Activated naive CD8-positive, alpha-beta T cell (primary cell): ENCODE results near the gene ZNF821.
A peak's percentile ranks its signal among the peaks of the same experiment; 100 is the strongest.
"Not testable (repeated sequence)": the region's sequence is repeated elsewhere in the genome, so short reads cannot be mapped to it uniquely, and the experiment has no call there.

Experiments used
- H3K27ac Mint-ChIP-seq: one replicate; pipeline ENCODE4 v1.8.0; 2021; ENCODE audit warnings: mixed read lengths
- H3K27me3 Mint-ChIP-seq: one replicate; pipeline ENCODE4 v1.8.0; 2021; ENCODE audit warnings: mixed read lengths
- H3K36me3 Mint-ChIP-seq: one replicate; pipeline ENCODE4 v1.8.0; 2021; ENCODE audit warnings: mixed read lengths
- H3K4me1 Mint-ChIP-seq: one replicate; pipeline ENCODE4 v1.8.0; 2021; ENCODE audit warnings: low read depth, mixed read lengths
- H3K4me3 Mint-ChIP-seq: one replicate; pipeline ENCODE4 v1.8.0; 2021; ENCODE audit warnings: mild to moderate bottlenecking, mixed read lengths
- H3K9me3 Mint-ChIP-seq: one replicate; pipeline ENCODE4 v1.8.0; 2021; ENCODE audit warnings: low read depth, mixed read lengths

Gene ZNF821

DNA sequence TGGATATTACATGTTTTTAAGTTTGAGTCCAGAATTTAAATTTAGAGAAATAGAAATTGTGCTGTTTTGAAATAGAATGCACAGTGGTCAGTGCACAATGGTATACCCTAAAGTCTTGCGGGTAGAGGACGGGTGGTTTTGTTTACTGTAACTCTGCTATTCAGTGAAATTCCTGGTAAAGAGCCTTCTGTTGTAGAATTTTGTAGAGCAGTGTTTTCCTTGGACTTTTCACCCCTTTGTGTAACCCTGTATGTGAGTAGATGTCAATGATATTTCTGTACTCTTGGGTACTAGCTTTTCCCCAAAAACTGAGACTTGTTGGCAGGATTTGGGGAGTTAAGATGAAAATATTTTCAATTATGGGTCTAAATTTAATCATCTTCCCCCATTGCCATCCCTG lies 30.8 kb upstream of the ZNF821 start:
- Mint-ChIP-seq H3K27me3 (no peaks in the 10 kb centered on the region), H3K27ac (peak overlapping the region; percentile 76), H3K4me3 (no peak overlapping the region), H3K36me3 (peaks cover 24% of the 10 kb centered on the region), H3K9me3 (no peaks in the 10 kb centered on the region), H3K4me1 (peaks cover 68% of the 10 kb centered on the region)

DNA sequence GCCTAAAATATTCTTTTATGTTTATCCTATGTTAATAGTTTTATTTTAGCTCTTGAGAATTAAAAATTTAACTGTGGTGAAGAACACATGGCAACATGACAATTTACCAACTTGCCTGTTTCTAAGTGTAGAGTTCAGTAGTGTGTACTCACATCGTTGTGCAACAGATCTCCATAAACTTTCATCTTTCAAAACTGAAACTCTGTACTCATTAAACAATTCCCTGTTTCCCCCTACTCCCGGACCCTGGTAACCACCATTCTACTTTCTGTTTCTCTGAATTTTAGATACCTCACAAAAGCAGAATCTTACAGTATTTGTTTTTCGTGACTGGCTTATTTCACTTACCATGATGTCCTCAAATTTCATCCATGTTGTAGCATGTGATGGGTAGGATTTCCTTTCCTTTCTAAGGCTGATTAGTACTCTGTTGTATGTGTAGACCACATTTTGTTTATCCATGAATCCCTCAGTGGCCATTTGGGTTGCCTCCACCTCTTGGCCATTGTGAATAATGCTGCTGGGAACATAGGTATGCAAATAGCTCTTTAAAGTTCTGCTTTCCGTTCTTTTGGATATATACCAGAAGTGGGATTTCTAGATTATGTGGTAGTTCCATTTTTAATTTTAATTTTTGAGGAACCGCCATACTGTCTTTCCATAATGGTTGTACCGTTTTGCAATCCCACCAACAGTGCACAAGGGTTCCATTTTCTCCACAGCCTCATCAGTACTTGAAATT lies 28.7 kb upstream of the ZNF821 start:
- Mint-ChIP-seq H3K36me3 (peaks cover 17% of the 10 kb centered on the region), H3K9me3 (no peaks in the 10 kb centered on the region), H3K27ac (peak overlapping the region; percentile 70), H3K4me1 (peaks cover 82% of the 10 kb centered on the region), H3K4me3 (no peak overlapping the region), H3K27me3 (no peaks in the 10 kb centered on the region)

DNA sequence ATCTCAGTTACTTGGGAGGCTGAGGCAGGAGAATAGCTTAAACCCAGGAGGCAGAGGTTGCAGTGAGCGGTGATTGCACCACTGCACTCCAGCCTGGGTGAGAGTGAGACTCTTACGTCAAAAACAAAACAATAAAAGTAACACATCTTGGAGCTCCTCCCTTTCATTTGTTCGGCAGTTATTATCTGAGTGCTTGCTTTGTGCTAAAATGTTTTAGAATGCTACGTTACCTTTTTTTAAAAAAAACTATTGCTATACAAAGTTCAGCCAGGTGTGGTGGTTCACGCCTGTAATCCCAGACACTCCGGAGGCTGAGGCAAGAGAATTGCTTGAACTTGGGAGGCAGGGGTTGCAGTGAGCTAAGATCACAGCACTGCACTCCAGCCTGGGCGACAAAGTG lies 27.1 kb upstream of the ZNF821 start:
- no peaks in the 10 kb centered on the region for H3K9me3 Mint-ChIP-seq
- no peak overlapping the region for H3K4me3 Mint-ChIP-seq
- H3K27me3 Mint-ChIP-seq, result no peaks in the 10 kb centered on the region
- no peak overlapping the region for H3K27ac Mint-ChIP-seq
- peaks cover 82% of the 10 kb centered on the region for H3K4me1 Mint-ChIP-seq
- H3K36me3 Mint-ChIP-seq, result peaks cover 10% of the 10 kb centered on the region

DNA sequence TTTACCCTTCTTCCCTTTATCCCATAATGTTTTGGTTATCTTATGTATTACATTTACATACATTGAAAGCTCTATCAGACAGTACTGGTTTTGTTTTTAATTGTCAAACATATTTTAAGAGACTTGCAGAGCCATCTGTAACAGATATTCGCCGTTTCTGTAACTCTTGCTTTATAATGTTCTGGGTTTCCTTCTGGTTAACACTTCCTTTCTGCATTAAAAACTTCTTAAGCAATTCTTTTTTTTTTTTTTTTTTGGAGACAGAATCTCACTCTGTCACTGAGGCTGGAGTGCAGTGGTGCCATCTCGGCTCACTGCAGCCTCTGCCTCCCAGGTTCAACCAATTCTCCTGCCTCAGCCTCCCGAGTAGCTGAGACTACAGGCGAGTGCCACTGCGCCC lies 21.8 kb upstream of the ZNF821 start:
- H3K27ac Mint-ChIP-seq, result peak overlapping the region; percentile 81
- not testable (repeated sequence) for H3K36me3 Mint-ChIP-seq, H3K9me3 Mint-ChIP-seq, H3K27me3 Mint-ChIP-seq
- H3K4me1 Mint-ChIP-seq, result peaks cover 81% of the 10 kb centered on the region
- peak overlapping the region; percentile 66 for H3K4me3 Mint-ChIP-seq

DNA sequence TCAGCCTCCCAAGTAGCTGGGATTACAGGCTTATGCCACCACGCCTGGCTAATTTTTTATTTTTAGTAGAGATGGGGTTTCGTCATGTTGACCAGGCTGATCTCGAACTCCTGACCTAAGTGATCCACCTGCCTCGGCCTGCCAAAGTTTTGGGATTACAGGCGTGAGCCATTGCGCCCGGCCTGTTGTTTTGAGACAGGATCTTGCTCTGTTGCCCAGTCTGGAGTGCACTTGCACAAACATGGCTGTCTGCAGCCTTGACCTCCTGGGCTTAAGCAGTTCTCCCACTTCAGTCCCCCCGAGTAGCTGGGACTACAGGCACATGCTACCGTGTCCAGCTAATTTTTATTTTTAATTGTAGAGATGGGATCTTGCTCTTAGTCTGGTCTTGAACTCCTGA lies 20.3 kb upstream of the ZNF821 start:
- Mint-ChIP-seq H3K4me1 (peaks cover 81% of the 10 kb centered on the region), H3K9me3 (no peaks in the 10 kb centered on the region), H3K4me3 (peak overlapping the region; percentile 51), H3K27me3 (no peaks in the 10 kb centered on the region), H3K36me3 (no peaks in the 10 kb centered on the region), H3K27ac (peak overlapping the region; percentile 70)

DNA sequence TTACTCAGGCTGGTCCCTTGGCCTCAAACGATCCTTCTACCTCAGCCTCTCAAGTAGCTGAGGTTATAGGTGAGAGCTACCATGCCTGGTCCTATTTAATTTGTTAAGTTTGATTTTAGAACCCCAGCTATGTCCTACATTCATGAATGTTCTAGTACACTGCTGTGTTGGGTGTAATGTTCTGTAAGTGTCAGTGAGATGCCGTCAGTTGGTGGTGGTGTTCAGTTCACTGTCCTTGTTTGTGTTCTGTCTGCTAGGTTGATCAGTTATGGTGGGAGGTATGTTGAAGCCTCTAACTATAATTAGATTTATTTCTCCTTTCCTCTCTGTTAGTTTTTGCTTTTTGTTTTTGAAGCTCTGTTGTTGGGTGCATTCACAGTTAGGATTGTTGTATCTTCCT lies 19.6 kb upstream of the ZNF821 start:
- Mint-ChIP-seq H3K4me1 (peaks cover 79% of the 10 kb centered on the region), H3K9me3 (no peaks in the 10 kb centered on the region), H3K27ac (peak overlapping the region; percentile 11), H3K4me3 (peak overlapping the region; percentile 48), H3K36me3 (no peaks in the 10 kb centered on the region), H3K27me3 (no peaks in the 10 kb centered on the region)

DNA sequence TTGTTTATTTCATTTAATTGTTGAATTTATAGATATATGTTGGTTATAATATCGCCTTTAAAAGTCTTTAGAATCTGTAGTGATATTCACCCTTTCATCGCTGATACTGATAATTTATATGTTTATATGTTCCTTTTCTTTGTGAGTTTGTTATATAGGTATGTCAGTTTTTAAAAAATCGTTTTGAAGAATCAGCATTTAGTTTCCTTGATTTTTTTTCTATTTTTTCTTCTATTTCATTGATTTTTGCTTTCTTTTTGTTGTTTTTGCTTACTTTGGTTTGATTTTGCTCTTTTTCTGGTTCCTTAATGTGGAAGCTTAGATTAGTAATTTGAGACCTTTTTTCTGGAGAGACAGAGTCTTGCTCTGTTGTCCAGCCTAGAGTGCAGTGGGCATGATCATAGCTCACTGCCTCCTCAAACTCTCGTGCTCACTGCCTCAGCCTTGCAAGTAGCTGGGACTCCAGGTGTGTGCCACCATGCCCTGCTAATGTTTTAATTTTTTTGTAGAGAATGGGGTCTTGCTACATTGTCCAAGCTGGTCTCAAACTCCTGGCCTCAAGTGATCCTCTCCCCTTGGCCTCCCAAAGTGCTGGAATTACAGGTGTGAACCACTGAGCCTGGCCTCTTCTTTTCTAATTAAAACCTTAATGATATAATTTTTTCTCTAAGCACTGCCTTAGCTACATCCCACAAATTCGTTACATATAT lies 18.8 kb upstream of the ZNF821 start:
- Mint-ChIP-seq H3K27ac (peak overlapping the region; percentile 85), H3K27me3 (no peaks in the 10 kb centered on the region), H3K4me1 (peaks cover 77% of the 10 kb centered on the region), H3K36me3 (no peaks in the 10 kb centered on the region), H3K4me3 (peak overlapping the region; percentile 32), H3K9me3 (no peaks in the 10 kb centered on the region)

DNA sequence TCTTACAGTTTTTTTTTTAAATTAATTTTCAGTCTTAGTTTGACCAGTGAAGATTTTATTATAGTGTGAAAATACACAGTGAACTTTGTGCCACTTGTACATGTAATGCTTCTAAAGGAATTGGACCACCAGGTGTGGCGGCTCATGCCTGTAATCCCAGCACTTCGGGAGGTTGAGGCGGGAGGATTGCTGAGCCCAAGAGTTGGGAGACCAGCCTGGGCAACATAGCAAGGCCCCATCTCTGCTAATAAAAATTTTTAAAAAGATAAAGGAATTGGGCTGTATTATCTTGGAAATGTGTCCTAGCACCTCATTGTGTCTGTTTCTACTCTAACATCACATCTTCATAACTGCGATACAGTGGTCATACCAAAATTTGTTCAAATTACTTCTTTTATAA lies 15.2 kb upstream of the ZNF821 start:
- Mint-ChIP-seq H3K36me3 (no peaks in the 10 kb centered on the region), H3K4me3 (peak overlapping the region; percentile 44), H3K27ac (no peak overlapping the region), H3K27me3 (no peaks in the 10 kb centered on the region), H3K4me1 (peaks cover 60% of the 10 kb centered on the region), H3K9me3 (no peaks in the 10 kb centered on the region)

DNA sequence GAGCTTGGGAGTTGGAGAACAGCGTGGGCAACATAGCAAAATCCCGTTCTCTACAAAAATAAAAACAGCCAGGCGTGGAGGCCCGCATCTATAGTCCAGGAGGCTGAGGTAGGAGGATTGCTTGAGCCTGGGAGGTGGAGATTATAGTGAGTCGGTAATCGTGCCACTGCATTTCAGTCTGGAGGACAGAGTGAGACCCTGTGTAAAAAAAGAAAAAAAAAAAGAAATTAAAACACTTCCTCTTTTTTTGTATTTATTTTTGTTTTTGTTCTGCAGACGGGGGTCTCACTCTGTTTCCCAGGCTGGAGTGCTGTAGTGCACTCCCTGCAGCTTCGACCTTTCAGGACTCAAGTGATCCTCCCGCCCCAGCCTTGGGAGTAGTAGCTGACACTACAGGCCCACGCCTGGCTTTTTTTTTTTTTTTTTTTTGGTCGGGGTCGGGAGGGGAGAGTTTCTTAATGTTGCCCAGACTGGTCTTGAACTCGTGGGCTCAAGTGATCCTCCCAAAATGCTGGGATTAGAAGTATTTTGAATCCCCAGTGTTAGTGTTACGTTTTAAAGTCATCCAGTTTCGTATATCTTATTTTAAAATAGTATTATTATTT lies 12.9 kb upstream of the ZNF821 start:
- no peaks in the 10 kb centered on the region for H3K9me3 Mint-ChIP-seq
- H3K4me3 Mint-ChIP-seq, result peak overlapping the region; percentile 97
- no peaks in the 10 kb centered on the region for H3K36me3 Mint-ChIP-seq
- H3K4me1 Mint-ChIP-seq, result peaks cover 45% of the 10 kb centered on the region
- no peaks in the 10 kb centered on the region for H3K27me3 Mint-ChIP-seq
- H3K27ac Mint-ChIP-seq, result peak overlapping the region; percentile 77

DNA sequence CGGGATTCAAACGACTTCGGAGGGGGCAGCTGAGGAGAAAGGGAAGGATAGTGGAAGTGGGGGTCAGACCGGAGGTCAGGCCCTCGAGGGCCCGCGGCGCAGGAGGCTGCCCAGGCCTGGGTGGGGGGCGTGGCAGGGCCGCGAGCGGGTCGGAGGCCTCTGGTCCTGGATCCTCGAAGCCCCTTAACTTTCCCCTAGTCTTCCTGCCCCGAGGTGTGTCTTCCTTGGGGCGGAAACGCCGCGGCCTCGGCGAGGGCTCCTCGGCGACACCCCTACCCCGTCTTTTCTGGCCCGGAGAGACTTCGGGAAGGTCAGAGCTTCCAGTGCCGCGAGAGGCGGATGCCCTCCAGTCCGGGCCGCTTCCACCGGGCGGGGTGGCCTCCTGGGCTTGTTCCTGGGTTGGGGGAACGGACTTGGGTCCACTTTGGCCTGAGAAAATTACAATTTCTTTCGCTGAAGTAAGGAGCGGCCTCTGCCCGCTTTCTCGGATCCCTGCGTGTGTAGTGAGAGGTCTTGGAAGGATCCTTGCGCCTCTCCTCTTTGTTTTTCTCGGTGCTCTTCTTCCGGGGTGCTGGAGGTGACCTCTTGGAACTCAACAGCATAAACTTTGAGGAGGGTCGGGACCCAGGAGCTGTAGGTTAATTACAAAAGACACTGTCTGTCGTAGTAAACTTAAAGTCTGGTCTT lies 11.8 kb upstream of the ZNF821 start:
- H3K27ac Mint-ChIP-seq, result peak overlapping the region; percentile 97
- H3K36me3 Mint-ChIP-seq, result no peaks in the 10 kb centered on the region
- H3K27me3 Mint-ChIP-seq, result no peaks in the 10 kb centered on the region
- H3K4me1 Mint-ChIP-seq, result peaks cover 38% of the 10 kb centered on the region
- peak overlapping the region; percentile 97 for H3K4me3 Mint-ChIP-seq
- no peaks in the 10 kb centered on the region for H3K9me3 Mint-ChIP-seq

DNA sequence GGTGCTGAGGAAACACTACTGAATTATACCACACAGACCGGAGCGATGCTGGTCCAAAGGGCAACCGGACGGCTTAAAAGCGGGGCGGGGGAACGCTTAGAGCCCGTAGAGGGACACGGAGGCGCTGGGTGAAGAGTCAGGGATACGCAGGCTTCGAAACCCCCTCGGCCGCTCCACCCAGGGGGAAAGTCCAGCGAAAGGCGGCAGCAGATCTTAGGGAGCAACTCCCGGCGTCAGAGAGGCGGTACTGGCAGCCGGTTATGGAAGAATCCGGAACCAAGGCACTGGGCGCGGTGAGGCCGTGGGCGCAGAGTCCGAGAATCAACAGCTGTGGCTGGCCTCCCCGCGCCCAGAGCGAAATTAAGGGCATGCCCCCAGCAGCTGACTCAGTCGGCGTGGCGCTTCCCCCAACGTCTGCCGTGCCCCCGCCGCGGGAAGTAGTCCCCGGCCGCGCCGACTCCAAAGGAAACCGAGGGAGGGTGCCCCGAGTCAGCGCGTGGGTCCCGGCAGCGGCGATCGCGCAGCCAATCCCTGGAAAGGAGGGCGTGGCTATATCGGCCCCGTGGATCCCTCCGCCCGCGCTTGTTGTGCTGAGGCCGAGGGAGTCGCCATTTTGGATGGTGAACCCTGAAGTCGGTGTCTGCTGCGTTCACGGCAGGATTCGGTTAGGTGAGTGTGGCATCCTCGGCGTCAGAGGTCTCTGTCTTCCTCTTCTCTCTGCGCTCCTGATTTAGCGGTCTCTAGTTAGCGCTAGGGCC lies 11.1 kb upstream of the ZNF821 start, which contains the start of gene IST1:
IST1 (plus strand) TSS at position 611 of the 758 bp plus-strand sequence. CDS start 20,110 bp downstream, outside the sequence.
- Mint-ChIP-seq H3K9me3 (no peaks in the 10 kb centered on the region), H3K36me3 (no peaks in the 10 kb centered on the region), H3K27me3 (no peaks in the 10 kb centered on the region), H3K4me3 (peak within 1 kb of the TSS; percentile 97), H3K4me1 (peaks cover 31% of the 10 kb centered on the region), H3K27ac (peak within 1 kb of the TSS; percentile 97)

DNA sequence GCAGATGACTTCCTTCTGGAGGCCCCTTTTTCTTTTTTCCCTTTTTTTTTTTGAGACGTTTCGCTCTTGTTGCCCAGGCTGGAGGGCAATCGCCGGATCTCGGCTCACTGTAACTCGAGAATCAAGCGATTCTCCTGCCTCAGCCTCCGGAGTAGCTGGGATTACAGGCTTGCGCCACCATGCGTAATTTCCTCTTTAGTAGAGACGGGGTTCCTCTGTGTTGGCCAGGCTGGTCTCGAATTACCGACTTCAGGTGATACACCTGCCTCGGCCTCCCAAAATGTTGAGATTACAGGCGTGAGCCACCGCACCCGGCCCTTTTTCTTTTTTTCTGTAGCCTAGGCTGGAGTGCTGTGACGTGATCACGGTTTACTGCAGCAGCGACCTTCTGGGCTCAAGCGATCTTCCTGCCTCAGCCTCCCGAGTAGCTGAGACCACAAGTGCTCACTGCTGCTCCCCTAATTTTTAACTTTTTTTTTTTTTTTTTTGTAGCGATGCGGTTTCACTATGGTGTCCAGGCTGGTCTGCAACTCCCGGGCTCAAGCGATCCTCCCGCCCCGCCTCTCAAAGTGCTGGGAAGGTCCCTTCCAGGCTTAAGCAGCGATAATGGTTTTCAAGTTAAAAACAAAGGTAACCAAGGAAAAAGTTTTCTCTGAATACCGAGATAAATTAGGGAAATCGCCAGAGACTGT lies 10.4 kb upstream of the ZNF821 start:
- Mint-ChIP-seq H3K4me3 (peak overlapping the region; percentile 97), H3K36me3 (no peaks in the 10 kb centered on the region), H3K4me1 (peaks cover 26% of the 10 kb centered on the region), H3K27ac (peak overlapping the region; percentile 97), H3K9me3 (no peaks in the 10 kb centered on the region), H3K27me3 (no peaks in the 10 kb centered on the region)

DNA sequence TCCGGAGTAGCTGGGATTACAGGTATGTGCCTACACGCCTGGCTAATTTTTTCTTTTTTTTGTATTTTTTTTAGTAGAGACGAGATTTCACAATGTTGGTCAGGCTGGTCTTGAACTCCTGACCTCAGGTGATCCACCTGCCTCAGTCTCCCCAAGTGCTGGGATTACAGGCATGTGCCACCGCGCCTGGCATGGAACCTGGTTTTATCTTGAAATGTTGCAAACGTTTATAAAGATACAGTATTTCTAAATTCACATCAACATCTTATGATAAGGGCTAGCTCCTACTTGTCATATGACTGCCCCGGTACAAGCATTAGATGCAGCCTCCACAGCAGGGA lies 9.9 kb upstream of the ZNF821 start:
- no peaks in the 10 kb centered on the region for H3K9me3 Mint-ChIP-seq
- peaks cover 21% of the 10 kb centered on the region for H3K4me1 Mint-ChIP-seq
- no peaks in the 10 kb centered on the region for H3K36me3 Mint-ChIP-seq
- peak overlapping the region; percentile 97 for H3K4me3 Mint-ChIP-seq
- peak overlapping the region; percentile 97 for H3K27ac Mint-ChIP-seq
- H3K27me3 Mint-ChIP-seq, result no peaks in the 10 kb centered on the region

DNA sequence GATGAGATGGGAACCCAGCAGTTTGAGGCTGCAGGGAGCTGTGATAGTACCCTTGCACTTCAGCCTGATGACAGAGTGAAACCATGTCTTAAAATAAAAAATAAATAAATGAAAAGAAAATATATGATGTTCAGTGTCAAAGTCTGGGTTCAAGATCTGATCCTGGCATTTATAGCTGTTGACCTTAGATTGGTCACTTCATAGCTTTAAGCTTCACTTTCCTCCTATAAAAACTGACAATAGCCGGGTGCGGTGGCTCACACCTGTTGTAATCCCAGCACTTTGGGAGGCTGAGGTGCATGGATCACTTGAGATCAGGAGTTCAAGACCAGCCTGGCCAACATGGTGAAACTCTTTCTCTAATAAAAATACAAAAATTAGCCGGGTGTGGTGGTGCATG lies 5.2 kb upstream of the ZNF821 start:
- no peaks in the 10 kb centered on the region for H3K9me3 Mint-ChIP-seq

More for the DNA sequence above, 5.2 kb upstream of the ZNF821 start:
- Mint-ChIP-seq H3K27me3 (no peaks in the 10 kb centered on the region), H3K36me3 (no peaks in the 10 kb centered on the region), H3K4me3 (no peak overlapping the region), H3K27ac (no peak overlapping the region), H3K4me1 (peaks cover 13% of the 10 kb centered on the region)
